Measurements from ENCODE around the gene LSM12.
"Not testable (repeated sequence)": the region's sequence is repeated elsewhere in the genome, so short reads cannot be mapped to it uniquely, and the experiment has no call there.

- TF ChIP-seq CTCF (IDR thresholded peaks at IDR 0.05; ENCODE audit: insufficient read depth, low read length, poor library complexity, severe bottlenecking); EZH2phosphoT487 (conservative IDR thresholded peaks at IDR 0.05; ENCODE audit: low read length): not testable (repeated sequence)
Observed at GRCh38 chr17:43997180-43997579, 69.3 kb downstream of the LSM12 start.

Data from SU-DHL-6 (cell line).